ENCODE results near the gene ELOA. TPM values are rescaled to one million over a fixed set of nuclear protein-coding genes. Genes with fewer than 3 reads are reported as not detected.
"Not testable (repeated sequence)": the region's sequence is repeated elsewhere in the genome, so short reads cannot be mapped to it uniquely, and the experiment has no call there.

The ELOA gene
- total RNA-seq, 2 experiments from 2014 or later, result 28.1 to 33.0 TPM

- Mint-ChIP-seq H3K36me3 (ENCODE audit: low read depth) (peaks cover 23% of the 10 kb centered on the region), H3K4me1 (ENCODE audit: low read depth) (peaks cover 14% of the 10 kb centered on the region), H3K9me3 (no peaks in the 10 kb centered on the region), H3K27me3 (no peaks in the 10 kb centered on the region), H3K27ac (peak within 1 kb of the TSS; percentile 92), H3K4me3 (peak within 1 kb of the TSS; percentile 97)
- H3K27ac ChIP-seq (ENCODE audit: low read depth in 1 of 2, low read length in 2 of 2), result peak within 1 kb of the TSS; percentile 78 to 82
- intact Hi-C loops (cut with DNase I, micrococcal nuclease), result loop anchor here (1.0 to 10.0 kb wide), 6 partner anchors 9 to 436 kb away; partner anchors contain the start of genes ELOA (in 1 of the 2), LYPLA2 (in 1 of the 2), PITHD1 (in 1 of the 2) and PNRC2 (in 1 of the 2)
- ChIA-PET CTCF (interaction anchor here (1.4 to 4.3 kb wide), 3 partner anchors 9 to 29 kb away, joined by 3 to 13 read pairs (median 12); no protein-coding TSS in a partner anchor), POLR2A (interaction anchor here (0.6 to 4.9 kb wide), 16 partner anchors 9 to 456 kb away, joined by 3 to 40 read pairs (median 4); partner anchors contain the start of genes ELOA, FUCA1, HMGCL and HNRNPR)
- peaks cover 27% of the 10 kb centered on the region for H3K4me1 ChIP-seq (ENCODE audit: insufficient read depth, low read length)
- ATAC-seq (ENCODE audit: poor library complexity), result peak; percentile 90
- H3K27me3 ChIP-seq (ENCODE audit: control insufficient read depth in 1 of 2, insufficient read depth in 2 of 2, low read length in 2 of 2), result no peaks in the 10 kb centered on the region
- no peaks in the 10 kb centered on the region for H3K9me3 ChIP-seq (ENCODE audit: control insufficient read depth in 1 of 2, insufficient read depth in 1 of 2, low read length in 2 of 2)
- peak within 1 kb of the TSS; percentile 81 for H3K4me3 ChIP-seq (ENCODE audit: low read length)
- peaks cover 17% of the 10 kb centered on the region for H3K36me3 ChIP-seq (ENCODE audit: insufficient read depth, low read length)
- peak; percentile 94 to 99 (median 97) for DNase-seq
- no peak for TF ChIP-seq CTCF (IDR thresholded peaks at IDR 0.05)
Measured at GRCh38 chr1:23800400-23801337, 57.4 kb downstream of the ELOA start, which contains the start of gene GALE. Gene GALE (minus strand): TSS chr1:23800754. CDS start chr1:23799007, 1,747 bp downstream.

- peaks cover 14% of the 10 kb centered on the region for H3K4me1 Mint-ChIP-seq (ENCODE audit: low read depth)
- no peak for TF ChIP-seq CTCF (IDR thresholded peaks at IDR 0.05)
- Histone ChIP-seq H3K4me3 (ENCODE audit: low read length) (peak overlapping the region; percentile 81), H3K27me3 (ENCODE audit: control insufficient read depth in 1 of 2, insufficient read depth in 2 of 2, low read length in 2 of 2) (no peaks in the 10 kb centered on the region), H3K27ac (ENCODE audit: low read depth in 1 of 2, low read length in 2 of 2) (peak overlapping the region; percentile 78 to 82), H3K9me3 (ENCODE audit: control insufficient read depth in 1 of 2, insufficient read depth in 1 of 2, low read length in 2 of 2) (no peaks in the 10 kb centered on the region), H3K4me1 (ENCODE audit: insufficient read depth, low read length) (peaks cover 27% of the 10 kb centered on the region), H3K36me3 (ENCODE audit: insufficient read depth, low read length) (peaks cover 14% of the 10 kb centered on the region)
- H3K27ac Mint-ChIP-seq, result peak overlapping the region; percentile 92
- peak in 1 of 14 experiments; percentile 38 for DNase-seq
- POLR2A ChIA-PET, result interaction anchor here (0.6 to 4.9 kb wide), 14 partner anchors 8 to 457 kb away, joined by 3 to 40 read pairs (median 4); partner anchors contain the start of genes ELOA, FUCA1, HMGCL and HNRNPR
- H3K9me3 Mint-ChIP-seq, result no peaks in the 10 kb centered on the region
- peak overlapping the region; percentile 97 for H3K4me3 Mint-ChIP-seq
- ATAC-seq (ENCODE audit: poor library complexity), result no peak
- no peaks in the 10 kb centered on the region for H3K27me3 Mint-ChIP-seq
- peaks cover 23% of the 10 kb centered on the region for H3K36me3 Mint-ChIP-seq (ENCODE audit: low read depth)
- intact Hi-C loops (cut with DNase I, micrococcal nuclease), result loop anchor here in 1 of 2 experiments (2.0 to 10.0 kb wide), 4 partner anchors 36 to 437 kb away; partner anchors contain the start of genes ELOA, PNRC2 and ZNF436
- CTCF ChIA-PET, result interaction anchor here (1.4 to 4.3 kb wide), 3 partner anchors 9 to 30 kb away, joined by 3 to 13 read pairs (median 12); no protein-coding TSS in a partner anchor
Measured at GRCh38 chr1:23801338-23801748, 58.1 kb downstream of the ELOA start.

GRCh38 chr1:23801876-23802275 is 58.6 kb downstream of the ELOA start:
- Histone ChIP-seq H3K27me3 (ENCODE audit: control insufficient read depth in 1 of 2, insufficient read depth in 2 of 2, low read length in 2 of 2) (no peaks in the 10 kb centered on the region), H3K27ac (ENCODE audit: low read depth in 1 of 2, low read length in 2 of 2) (peak overlapping the region in 1 of 2 donors; percentile 78), H3K9me3 (ENCODE audit: control insufficient read depth in 1 of 2, insufficient read depth in 1 of 2, low read length in 2 of 2) (no peaks in the 10 kb centered on the region), H3K4me1 (ENCODE audit: insufficient read depth, low read length) (peaks cover 27% of the 10 kb centered on the region), H3K36me3 (ENCODE audit: insufficient read depth, low read length) (peaks cover 10% of the 10 kb centered on the region), H3K4me3 (ENCODE audit: low read length) (no peak overlapping the region)
- H3K36me3 Mint-ChIP-seq (ENCODE audit: low read depth), result peaks cover 18% of the 10 kb centered on the region
- intact Hi-C loops (cut with DNase I, micrococcal nuclease), result loop anchor here in 1 of 2 experiments (2.0 to 10.0 kb wide), 5 partner anchors 23 to 437 kb away; partner anchors contain the start of genes ELOA, HMGCL, PNRC2 and ZNF436
- TF ChIP-seq CTCF (IDR thresholded peaks at IDR 0.05), result no peak
- no peaks in the 10 kb centered on the region for H3K9me3 Mint-ChIP-seq
- no peaks in the 10 kb centered on the region for H3K27me3 Mint-ChIP-seq
- CTCF ChIA-PET, result interaction anchor here (1.4 to 4.3 kb wide), 3 partner anchors 8 to 30 kb away, joined by 3 to 13 read pairs (median 12); no protein-coding TSS in a partner anchor
- peaks cover 14% of the 10 kb centered on the region for H3K4me1 Mint-ChIP-seq (ENCODE audit: low read depth)
- H3K27ac Mint-ChIP-seq, result peak overlapping the region; percentile 92
- DNase-seq, result no peak
- POLR2A ChIA-PET, result interaction anchor here (0.9 to 4.9 kb wide), 8 partner anchors 8 to 66 kb away, joined by 3 to 40 read pairs (median 5); partner anchors contain the start of genes ELOA, FUCA1, HMGCL and LYPLA2
- no peak for ATAC-seq (ENCODE audit: poor library complexity)
- peak overlapping the region; percentile 97 for H3K4me3 Mint-ChIP-seq

GRCh38 chr1:23802809-23803342 is 59.6 kb downstream of the ELOA start:
- not testable (repeated sequence) for H3K27me3 ChIP-seq (ENCODE audit: control insufficient read depth in 1 of 2, insufficient read depth in 2 of 2, low read length in 2 of 2); H3K36me3 ChIP-seq (ENCODE audit: insufficient read depth, low read length); DNase-seq; H3K9me3 ChIP-seq (ENCODE audit: control insufficient read depth in 1 of 2, insufficient read depth in 1 of 2, low read length in 2 of 2); H3K27ac ChIP-seq (ENCODE audit: low read depth in 1 of 2, low read length in 2 of 2); ATAC-seq (ENCODE audit: poor library complexity); H3K27me3 Mint-ChIP-seq; H3K9me3 Mint-ChIP-seq; H3K4me3 ChIP-seq (ENCODE audit: low read length)
- Mint-ChIP-seq H3K27ac (peak overlapping the region; percentile 92), H3K4me3 (peak overlapping the region; percentile 56), H3K4me1 (ENCODE audit: low read depth) (peaks cover 14% of the 10 kb centered on the region), H3K36me3 (ENCODE audit: low read depth) (peaks cover 20% of the 10 kb centered on the region)
- CTCF ChIA-PET, result interaction anchor here (4.3 kb wide), 1 partner anchor 31 kb away, joined by 13 read pairs; no protein-coding TSS in a partner anchor
- H3K4me1 ChIP-seq (ENCODE audit: insufficient read depth, low read length), result peaks cover 27% of the 10 kb centered on the region
- POLR2A ChIA-PET, result interaction anchor here (3.5 to 4.9 kb wide), 2 partner anchors 12 to 22 kb away, joined by 32 to 40 read pairs; partner anchors contain the start of genes HMGCL and LYPLA2
- intact Hi-C loops (cut with DNase I, micrococcal nuclease), result loop anchor here in 1 of 2 experiments (2.0 to 10.0 kb wide), 4 partner anchors 22 to 438 kb away; partner anchors contain the start of genes HMGCL, PNRC2 and ZNF436
